Spleen (tissue), 13 donors: ENCODE data around the gene EFNA2. TPM values are rescaled to one million over a fixed set of nuclear protein-coding genes. Genes with fewer than 3 reads are reported as not detected.

ENCODE experiments used
- DNase-seq: peaks from one replicate; pipeline ENCODE4 v3.0.0-alpha.2; 2020
- H3K27ac ChIP-seq, 8 donors: fragments of 200-600 bp; sonication (generic) in 7 of 8; 1 replicate in 4 of 8; 2 replicates in 4 of 8; pipeline versions ENCODE4 v1.5.0 to v1.8.0; 2016 to 2021; ENCODE audit warnings: inconsistent platforms in 4 of 8, mild to moderate bottlenecking in 4 of 8, moderate library complexity in 1 of 8
- H3K27me3 ChIP-seq, 7 donors: fragments of 200-600 bp; sonication (generic) in 6 of 7; replicated peaks in 1 of 7; 1 replicate in 4 of 7; 2 replicates in 3 of 7; pipeline versions ENCODE4 v1.5.0 to v1.8.0; 2016 to 2021; ENCODE audit warnings: inconsistent platforms in 3 of 7, mild to moderate bottlenecking in 1 of 7
- H3K36me3 ChIP-seq, 6 donors: fragments of 200-600 bp; sonication (generic) in 5 of 6; 1 replicate in 4 of 6; 2 replicates in 2 of 6; pipeline versions ENCODE4 v1.5.0 to v1.8.0; 2016 to 2021; ENCODE audit warnings: inconsistent platforms in 2 of 6
- H3K4me1 ChIP-seq, 6 donors: fragments of 200-600 bp; sonication (generic) in 5 of 6; 1 replicate in 3 of 6; 2 replicates in 3 of 6; pipeline versions ENCODE4 v1.5.0 to v1.8.0; 2016 to 2021; ENCODE audit warnings: inconsistent platforms in 3 of 6
- H3K4me3 ChIP-seq, 8 donors: fragments of 200-600 bp; sonication (generic) in 7 of 8; 1 replicate in 4 of 8; 2 replicates in 4 of 8; pipeline versions ENCODE4 v1.5.0 to v1.8.0; 2016 to 2021; ENCODE audit warnings: inconsistent platforms in 4 of 8, mild to moderate bottlenecking in 4 of 8, moderate library complexity in 2 of 8
- H3K9me3 ChIP-seq, 8 donors: fragments of 200-600 bp; sonication (generic) in 7 of 8; 1 replicate in 4 of 8; 2 replicates in 4 of 8; pipeline versions ENCODE4 v1.5.0 to v1.8.0; 2016 to 2021; ENCODE audit warnings: inconsistent platforms in 4 of 8
- CTCF ChIP-seq, 11 experiments: fragments of 200-600 bp in 7 of 11; fragments of 450-650 bp in 4 of 11; sonication (generic) in 4 of 11; IDR thresholded peaks in 8 of 11; conservative IDR thresholded peaks in 3 of 11; 1 replicate in 7 of 11; 2 replicates in 4 of 11; pipeline versions ENCODE4 v1.4.0 to v1.8.0; 2016 to 2021; ENCODE audit warnings: antibody characterized with exemption in 11 of 11, inconsistent platforms in 4 of 11, mild to moderate bottlenecking in 1 of 11
- POLR2A ChIP-seq, 3 donors: fragments of 450-650 bp; IDR thresholded peaks; one replicate each; pipeline ENCODE4 v1.5.1; 2017; ENCODE audit warnings: antibody characterized with exemption in 3 of 3, mild to moderate bottlenecking in 1 of 3
- POLR2AphosphoS5 ChIP-seq, 3 donors: sonication (generic); formaldehyde crosslinking; IDR thresholded peaks; one replicate each; pipeline ENCODE4 v1.5.1; 2017; ENCODE audit warnings: antibody characterized with exemption in 3 of 3
- WGBS, 5 donors: extraction: QIAGEN DNeasy Blood & Tissue Kit in 3 of 5; methylation state at CpG; one replicate each; pipeline versions ENCODE4 v1.1.5 to v1.1.7; 2013 to 2018; 5-methylcytosine and 5-hydroxymethylcytosine counted together
- intact Hi-C: fragments of 100-400 bp; cut with DNase I; formaldehyde crosslinking; loops from one replicate; pipeline ENCODE4 v1.15.0; 2023; ENCODE audit warnings: low total_unique reads
- long read RNA-seq, 2 donors: transcript quantifications; one replicate each; lab custom pipeline, GENCODE V29; 2026
- polyA plus RNA-seq, 3 donors: library from polyadenylated mRNA; stranded (reverse); fragments of 200-250 nt; gene quantifications; one replicate each; pipeline ENCODE4 v1.2.1, GENCODE V29; 2013
- total RNA-seq, 7 donors: library from RNA; depleted of rRNA in 3 of 7; stranded (reverse); fragments of >200 nt in 3 of 7; fragmentation: NEBNext Ultra II Directional in 4 of 7; extraction: Animal tissue kit (Norgen Biotek cat#: 25700) in 4 of 7; gene quantifications; one replicate each; pipeline versions ENCODE4 v1.1.0 to v1.2.1, GENCODE V29; 2016 to 2021
- donor health status: healthy with polysubstance abuse.
- donor health status: DM: no; HTN: no; CAD: no; lungs with moderate emphysema.
- donor health status: DM: no; HTN: no; CAD: no.
- donor health status: Bipolar disorder and iron deficiency.
- donor health status: healthy.
- donor health status: DM: no; HTN: no; CAD: no.
- donor health status: DM: yes; HTN: yes; CAD: no.

The EFNA2 gene
- total RNA-seq (not detected), polyA plus RNA-seq (not detected)
- long read RNA-seq, donor 1, result 0 reads
- long read RNA-seq, donor 2, partial matches to known transcripts, result 0 of 1 reads
- long read RNA-seq, donor 2, other reads (novel, unspliced or antisense), result 0 of 1 reads

GRCh38 chr19:1285737-1286360 is at the start of gene EFNA2:
TSS of gene EFNA2 (plus strand) at chr19:1285873. CDS start at chr19:1286169, 296 bp downstream.
- TF ChIP-seq POLR2A (IDR thresholded peaks at IDR 0.05) (no peak), CTCF (IDR thresholded peaks at IDR 0.05 in 8 of 11, conservative IDR thresholded peaks at IDR 0.05 in 3 of 11) (no peak), POLR2AphosphoS5 (IDR thresholded peaks at IDR 0.05) (no peak)
- WGBS, 5 donors, result 0 to 2% (median 0%) methylated on average over 5 to 112 of the region's 113 CpGs
- Histone ChIP-seq H3K9me3 (no peaks in the 10 kb centered on the region), H3K4me1 (peaks cover 0 to 41% (median 27%) of the 10 kb centered on the region in 6 donors), H3K4me3 (peak within 1 kb of the TSS in 1 of 8 donors; percentile 58), H3K36me3 (no peaks in the 10 kb centered on the region), H3K27me3 (peaks cover 4 to 81% (median 75%) of the 10 kb centered on the region in 7 donors), H3K27ac (no peak within 1 kb of the TSS)
- no peak for DNase-seq
- intact Hi-C loops, result loop anchor here (10.0 kb wide), 1 partner anchor 89 kb away; no protein-coding TSS in a partner anchor

- intact Hi-C loops, result no loop called here
- DNase-seq, result no peak
- H3K36me3 ChIP-seq, result no peaks in the 10 kb centered on the region
- no peak overlapping the region for H3K27ac ChIP-seq
- H3K27me3 ChIP-seq, result peaks cover 0 to 51% (median 18%) of the 10 kb centered on the region in 7 donors
- 8 to 87% (median 39%) methylated on average over 4 to 38 of the region's 42 CpGs for WGBS, 5 donors
- peaks cover 37 to 78% (median 58%) of the 10 kb centered on the region in 6 donors for H3K4me1 ChIP-seq
- H3K9me3 ChIP-seq, result no peaks in the 10 kb centered on the region
- H3K4me3 ChIP-seq, result peak overlapping the region in 5 of 8 donors; percentile 42 to 71 (median 46)
- TF ChIP-seq POLR2AphosphoS5 (IDR thresholded peaks at IDR 0.05) (no peak), CTCF (IDR thresholded peaks at IDR 0.05 in 8 of 11, conservative IDR thresholded peaks at IDR 0.05 in 3 of 11) (no peak), POLR2A (IDR thresholded peaks at IDR 0.05) (no peak)
These were observed 49.1 kb upstream of the EFNA2 start for GRCh38 chr19:1236576-1236975.

GRCh38 chr19:1237027-1237659 is 48.5 kb upstream of the EFNA2 start:
- WGBS, 5 donors, result 0 to 2% (median 1%) methylated on average over 17 to 60 of the region's 60 CpGs
- Histone ChIP-seq H3K4me1 (peaks cover 38 to 77% (median 60%) of the 10 kb centered on the region in 6 donors), H3K27ac (peak overlapping the region in 1 of 8 donors; percentile 8), H3K27me3 (peaks cover 0 to 51% (median 18%) of the 10 kb centered on the region in 7 donors), H3K9me3 (no peaks in the 10 kb centered on the region), H3K4me3 (peak overlapping the region in 7 of 8 donors; percentile 27 to 71 (median 45)), H3K36me3 (no peaks in the 10 kb centered on the region)
- no peak for DNase-seq
- TF ChIP-seq POLR2AphosphoS5 (IDR thresholded peaks at IDR 0.05), result peak in 1 of 3 donors; percentile 13
- no peak for TF ChIP-seq CTCF (IDR thresholded peaks at IDR 0.05 in 8 of 11, conservative IDR thresholded peaks at IDR 0.05 in 3 of 11)
- no peak for TF ChIP-seq POLR2A (IDR thresholded peaks at IDR 0.05)
- intact Hi-C loops, result no loop called here
